HepG2 (cell line): Measurements from ENCODE around the gene GGNBP2. TPM values are rescaled to one million over a fixed set of nuclear protein-coding genes. Genes with fewer than 3 reads are reported as not detected.

Experiments used
- ATAC-seq: fragments of 200-7000 bp; cut with Tn5 transposase; 3 replicates; pipeline ENCODE4 v1.9.1; 2020; ENCODE audit warnings: mild to moderate bottlenecking, moderate library complexity
- BruUV-seq: library from RNA; stranded (reverse); fragments of 400-500 nt; replicated peaks from 2 replicates; lab custom pipeline; 2021; lab: Mats Ljungman, UMichigan
- CTCF ChIA-PET: fragments of 300-600 bp; formaldehyde crosslinking; extraction: SDS; loops from one replicate; lab custom pipeline; 2021; ENCODE audit warnings: low total read pairs, inconsistent platforms, low intra/inter-chr PET ratio; lab: Yijun Ruan, JAX
- POLR2A ChIA-PET: fragments of 350-600 bp; sonication (Branson Sonifier 250); formaldehyde crosslinking; loops from one replicate; lab custom pipeline; 2020; ENCODE audit warnings: antibody characterized with exemption, inconsistent platforms; lab: Yijun Ruan, JAX
- DNase-seq: peaks from one replicate; pipeline ENCODE4 v3.0.0-alpha.2; 2015; ENCODE audit warnings: low spot score
- FAIRE-seq: peaks from 3 replicates; lab custom pipeline; 2011; peaks lifted over from hg19 to GRCh38; lab: Jason Lieb, UNC
- H2AFZ ChIP-seq: one replicate; pipeline ENCODE4 v1.6.1; 2011; ENCODE audit warnings: low read length, inconsistent platforms
- H3K27ac ChIP-seq: fragments of 300-600 bp; 3 replicates; pipeline ENCODE4 v1.8.0; 2011; ENCODE audit warnings: mixed run types, mild to moderate bottlenecking, mixed read lengths, low read length, inconsistent platforms; ENCODE audit not compliant: insufficient read depth; ENCODE audit errors: extremely low read length
- H3K27me3 ChIP-seq, 2 experiments: fragments of 200-600 bp in 1 of 2; 2 replicates in 1 of 2; 3 replicates in 1 of 2; pipeline versions ENCODE4 v1.6.0 to v1.8.0; 2011; ENCODE audit warnings: low read length in 2 of 2, mild to moderate bottlenecking in 2 of 2, moderate library complexity in 2 of 2, inconsistent platforms in 1 of 2; ENCODE audit not compliant: insufficient read depth in 2 of 2, control insufficient read depth in 1 of 2
- H3K36me3 ChIP-seq, 2 experiments: fragments of 200-600 bp in 1 of 2; replicated peaks in 1 of 2; 2 replicates in 1 of 2; 3 replicates in 1 of 2; pipeline versions ENCODE4 v1.5.1 to v1.8.0; 2011; ENCODE audit warnings: low read length in 2 of 2, inconsistent platforms in 1 of 2; ENCODE audit not compliant: insufficient read depth in 2 of 2, control insufficient read depth in 1 of 2
- H3K4me1 ChIP-seq: 2 replicates; pipeline ENCODE4 v1.5.1; 2012; ENCODE audit warnings: low read length, inconsistent platforms; ENCODE audit not compliant: insufficient read depth
- H3K4me2 ChIP-seq: 2 replicates; pipeline ENCODE4 v1.6.0; 2011; ENCODE audit warnings: low read depth, low read length, inconsistent platforms
- H3K4me3 ChIP-seq, 3 experiments: fragments of 200-600 bp in 1 of 3; sonication (generic), shearing (Covaris generic) in 1 of 3; replicated peaks in 1 of 3; 2 replicates each; pipeline ENCODE4 v1.5.1; 2011 to 2016; ENCODE audit warnings: low read length in 3 of 3, inconsistent platforms in 2 of 3, low read depth in 2 of 3, mild to moderate bottlenecking in 2 of 3, control low read depth in 1 of 3, mixed read lengths in 1 of 3; ENCODE audit not compliant: insufficient read depth in 1 of 3
- H3K79me2 ChIP-seq: one replicate; pipeline ENCODE4 v1.6.1; 2011; ENCODE audit warnings: low read length, inconsistent platforms; ENCODE audit not compliant: insufficient read depth
- H3K9ac ChIP-seq: 2 replicates; pipeline ENCODE4 v1.6.0; 2011; ENCODE audit warnings: mild to moderate bottlenecking, low read depth, low read length, inconsistent platforms; ENCODE audit not compliant: insufficient read depth
- H3K9me3 ChIP-seq: 2 replicates; pipeline ENCODE4 v1.5.1; 2012; ENCODE audit warnings: mild to moderate bottlenecking, low read length
- H4K20me1 ChIP-seq: 2 replicates; pipeline ENCODE4 v1.6.0; 2011; ENCODE audit warnings: inconsistent platforms, mild to moderate bottlenecking, low read length, moderate library complexity; ENCODE audit not compliant: insufficient read depth
- DR1 ChIP-seq: sonication (generic); formaldehyde crosslinking; IDR thresholded peaks from 2 replicates; pipeline ENCODE4 v1.8.0; 2021; ENCODE audit warnings: mild to moderate bottlenecking, missing genetic modification reagents, inconsistent platforms
- MBNL3 ChIP-seq: fragments of 250-450 bp; sonication (Bioruptor Pico); conservative IDR thresholded peaks from 2 replicates; pipeline ENCODE4 v1.8.0; 2022; ENCODE audit warnings: mild to moderate bottlenecking, inconsistent platforms
- NCOR1 ChIP-seq: fragments of 200-600 bp; sonication (generic); IDR thresholded peaks from 2 replicates; pipeline ENCODE4 v1.7.0; 2017; ENCODE audit warnings: antibody characterized with exemption, low read length, borderline replicate concordance
- ZNF841 ChIP-seq: sonication (generic); formaldehyde crosslinking; IDR thresholded peaks from 2 replicates; pipeline ENCODE4 v1.8.1; 2023; ENCODE audit warnings: missing genetic modification reagents, borderline replicate concordance
- WGBS: methylation state at CpG from one replicate; pipeline ENCODE4 v1.1.6; 2017; ENCODE audit warnings: low lambda C conversion rate; 5-methylcytosine and 5-hydroxymethylcytosine counted together
- in situ Hi-C: cut with HindIII; loops from 2 replicates; pipeline ENCODE4 v1.10.0; 2017; ENCODE audit warnings: low pct_unique_long_range_greater_than_20kb; ENCODE audit not compliant: extremely low pct_ligation_motif_present
- intact Hi-C: fragments of 100-400 bp; cut with micrococcal nuclease; formaldehyde crosslinking; loops from one replicate; pipeline ENCODE4 v1.10.0; 2022; ENCODE audit not compliant: unreplicated experiment
- polyA plus RNA-seq, 8 experiments: library from polyadenylated mRNA; depleted of rRNA in 3 of 8; stranded (reverse) in 7 of 8; unstranded in 1 of 8; fragments of >200 nt; fragmentation: Illumina TruSeq in 4 of 8; extraction: Trizol in 4 of 8; gene quantifications; 2 replicates each; pipeline versions ENCODE4 v1.2.1 to v1.2.3, GENCODE V29; 2011 to 2016; ENCODE audit warnings: low read depth in 4 of 8, missing spikeins in 1 of 8, mixed read lengths in 1 of 8; ENCODE audit not compliant: insufficient read depth in 1 of 8
- total RNA-seq, 5 experiments: library from RNA; depleted of rRNA; stranded (reverse); fragments of >200 nt; fragmentation: Illumina TruSeq; extraction: Trizol; gene quantifications; 2 replicates each; pipeline ENCODE4 v1.2.3, GENCODE V29; 2016; ENCODE audit warnings: low read depth in 1 of 5
- TF ChIP-seq, protein P1 (sequence below): sonication (generic); formaldehyde crosslinking; conservative IDR thresholded peaks from 2 replicates; pipeline ENCODE4 v1.8.0; 2022; ENCODE audit warnings: mild to moderate bottlenecking, moderate library complexity, missing genetic modification reagents

GGNBP2 gene
- total and polyA plus RNA-seq, 2 of the 13 experiments (the other 11 are each of a cell fraction or from before 2014, with no cell fraction given) = 53.3 to 84.2 TPM

DNA sequence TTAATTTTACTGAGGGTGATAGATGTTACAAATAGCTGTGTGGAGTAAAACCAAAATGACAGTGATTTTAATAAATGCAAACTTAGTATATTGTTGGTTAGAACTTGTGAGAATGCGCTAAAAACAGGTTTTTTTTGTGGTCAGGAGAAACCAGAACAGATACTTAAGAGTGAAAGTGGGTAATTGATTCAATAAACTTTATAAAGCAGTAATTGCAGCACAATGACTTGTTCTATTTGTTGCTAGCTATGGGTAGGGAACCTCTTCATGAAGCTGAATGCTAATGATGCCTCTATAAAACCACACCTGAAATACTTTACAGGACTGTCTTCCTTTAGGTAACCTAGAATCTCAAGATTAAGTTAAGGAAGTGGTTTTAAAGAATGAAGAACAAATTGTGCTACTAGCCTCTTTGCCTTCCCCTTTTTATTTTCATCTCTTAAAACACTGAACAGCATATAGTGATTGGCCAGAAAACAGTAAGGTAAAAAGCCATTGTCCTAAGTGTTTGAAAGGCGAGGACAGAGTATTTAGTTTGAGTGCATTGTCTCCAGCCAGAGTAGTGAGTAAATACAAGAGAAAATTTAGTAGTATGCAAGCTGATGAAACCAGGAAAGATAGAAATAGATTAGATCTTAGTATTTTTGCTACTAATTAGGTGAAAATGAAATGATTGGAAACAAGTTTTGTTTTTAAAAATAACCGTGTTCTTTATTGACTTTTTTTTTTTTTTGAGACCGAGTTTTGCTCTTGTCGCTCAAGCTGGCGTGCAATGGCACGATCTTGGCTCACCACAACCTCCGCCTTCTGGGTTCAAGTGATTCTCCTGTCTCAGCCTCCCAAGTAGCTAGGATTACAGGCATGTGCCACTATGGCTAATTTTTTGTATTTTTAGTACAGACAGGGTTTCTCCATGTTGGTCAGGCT is 6.0 kb downstream of the GGNBP2 start:
- in situ Hi-C loops = no loop called here
- peaks cover 32% of the 10 kb centered on the region for H4K20me1 ChIP-seq
- TF ChIP-seq DR1 (no peak), MBNL3 (CRISPR knock-in tag) (no peak), ZNF841 (CRISPR knock-in tag) (no peak), NCOR1 (no peak)
- TF ChIP-seq, protein P1, sequence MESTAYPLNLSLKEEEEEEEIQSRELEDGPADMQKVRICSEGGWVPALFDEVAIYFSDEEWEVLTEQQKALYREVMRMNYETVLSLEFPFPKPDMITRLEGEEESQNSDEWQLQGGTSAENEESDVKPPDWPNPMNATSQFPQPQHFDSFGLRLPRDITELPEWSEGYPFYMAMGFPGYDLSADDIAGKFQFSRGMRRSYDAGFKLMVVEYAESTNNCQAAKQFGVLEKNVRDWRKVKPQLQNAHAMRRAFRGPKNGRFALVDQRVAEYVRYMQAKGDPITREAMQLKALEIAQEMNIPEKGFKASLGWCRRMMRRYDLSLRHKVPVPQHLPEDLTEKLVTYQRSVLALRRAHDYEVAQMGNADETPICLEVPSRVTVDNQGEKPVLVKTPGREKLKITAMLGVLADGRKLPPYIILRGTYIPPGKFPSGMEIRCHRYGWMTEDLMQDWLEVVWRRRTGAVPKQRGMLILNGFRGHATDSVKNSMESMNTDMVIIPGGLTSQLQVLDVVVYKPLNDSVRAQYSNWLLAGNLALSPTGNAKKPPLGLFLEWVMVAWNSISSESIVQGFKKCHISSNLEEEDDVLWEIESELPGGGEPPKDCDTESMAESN (CRISPR knock-in tag) = no peak
- TF ChIP-seq, all 625 proteins: peak for 0
- peaks cover 2 to 9% of the 10 kb centered on the region in 2 experiments; a peak in 3 of 5 replicates for H3K36me3 ChIP-seq
- H3K27ac ChIP-seq = no peak overlapping the region
- H3K4me1 ChIP-seq = peaks cover 22% of the 10 kb centered on the region
- no peak for FAIRE-seq
- WGBS = 96% methylated on average over 8 of the region's 8 CpGs
- ATAC-seq = no peak
- no peak overlapping the region for H3K9ac ChIP-seq
- no peak overlapping the region for H3K4me3 ChIP-seq
- DNase-seq = no peak
- intact Hi-C loops = no loop called here
- H3K27me3 ChIP-seq = peaks cover 0 to 5% of the 10 kb centered on the region in 2 experiments; a peak in 1 of 5 replicates
- H3K79me2 ChIP-seq = peaks cover 91% of the 10 kb centered on the region
- H2AFZ ChIP-seq = no peak overlapping the region
- no TSS peak for BruUV-seq
- CTCF ChIA-PET = no interaction called here
- H3K9me3 ChIP-seq = no peaks in the 10 kb centered on the region
- H3K4me2 ChIP-seq = no peak overlapping the region
- POLR2A ChIA-PET = no interaction called here
